ENCODE results near the gene CA12. TPM values are rescaled to one million over a fixed set of nuclear protein-coding genes. Genes with fewer than 3 reads are reported as not detected.
A peak's percentile ranks its signal among the peaks of the same experiment; 100 is the strongest.

Gene CA12
- total and polyA plus RNA-seq, 2 of the 8 experiments (the other 6 are each of a cell fraction or from before 2014, with no cell fraction given) = 4.7 to 4.9 TPM

- H2BK20ac ChIP-seq (ENCODE audit: low read length) = 0 out of 2 replicates have a peak overlapping the region, but pooled peaks have one; percentile 22
- no peaks in the 10 kb centered on the region for H4K20me1 ChIP-seq (replicated peaks in 1 of 2; ENCODE audit: control insufficient read depth in 1 of 2, insufficient read depth in 2 of 2, low read length in 2 of 2)
- no peak overlapping the region; a peak in 1 of 4 replicates for H3K4me2 ChIP-seq (ENCODE audit: insufficient read depth in 1 of 2, low read depth in 2 of 2, low read length in 2 of 2)
- H3K27me3 ChIP-seq (replicated peaks in 1 of 4; ENCODE audit: control insufficient read depth in 3 of 4, extremely low read depth in 1 of 4, insufficient read depth in 3 of 4, low read length in 3 of 4) = no peaks in the 10 kb centered on the region
- H4K8ac ChIP-seq (ENCODE audit: extremely low read depth, insufficient read depth, low read length) = no peak overlapping the region
- no peak for FAIRE-seq
- H4K91ac ChIP-seq (replicated peaks; ENCODE audit: insufficient read length, low read length) = no peak overlapping the region
- no peak overlapping the region for H3K56ac ChIP-seq (replicated peaks; ENCODE audit: insufficient read length, low read depth, low read length)
- H2BK12ac ChIP-seq (ENCODE audit: low read depth, low read length) = no peak overlapping the region
- H3K9ac ChIP-seq (replicated peaks in 1 of 4; ENCODE audit: extremely low read depth in 1 of 4, low read depth in 3 of 4, low read length in 3 of 4) = no peak overlapping the region
- H3K4ac ChIP-seq (replicated peaks; ENCODE audit: insufficient read length, low read depth, low read length) = no peak overlapping the region
- H3K27ac ChIP-seq (ENCODE audit: low read depth, low read length) = no peak overlapping the region
- H3K36me3 ChIP-seq (ENCODE audit: control insufficient read depth in 2 of 4, insufficient read depth in 4 of 4, low read length in 3 of 4) = no peaks in the 10 kb centered on the region
- H3K79me2 ChIP-seq (ENCODE audit: control insufficient read depth in 1 of 2, insufficient read depth in 2 of 2, low read length in 2 of 2) = no peaks in the 10 kb centered on the region
- no peaks in the 10 kb centered on the region for H3K79me1 ChIP-seq (ENCODE audit: low read depth, low read length)
- H2AFZ ChIP-seq (ENCODE audit: low read length) = no peak overlapping the region
- no peak overlapping the region for H2BK120ac ChIP-seq (replicated peaks; ENCODE audit: low read depth, low read length)
- no peak for TF ChIP-seq PHF8 (conservative IDR thresholded peaks at IDR 0.05; ENCODE audit: low read depth, low read length)
- TF ChIP-seq TEAD4 (IDR thresholded peaks at IDR 0.05; ENCODE audit: low read depth, low read length) = peak; percentile 42; the same call in 1 of the 2 replicates
- no peak for TF ChIP-seq SIRT6 (IDR thresholded peaks at IDR 0.05; ENCODE audit: low read length)
- TF ChIP-seq ATF2 (IDR thresholded peaks at IDR 0.05; ENCODE audit: low read length) = no peak
- TF ChIP-seq NANOG (IDR thresholded peaks at IDR 0.05; ENCODE audit: insufficient read depth, low read depth, low read length, poor library complexity, severe bottlenecking) = peak; percentile 9
- no peak for TF ChIP-seq SIN3A (conservative IDR thresholded peaks at IDR 0.05 in 1 of 2, IDR thresholded peaks at IDR 0.05 in 1 of 2; ENCODE audit: low read depth in 1 of 2, low read length in 2 of 2)
- no peak for TF ChIP-seq RBBP5 (IDR thresholded peaks at IDR 0.05; ENCODE audit: borderline replicate concordance, low read depth, low read length)
- TF ChIP-seq RAD21 (IDR thresholded peaks at IDR 0.05 in 1 of 2, conservative IDR thresholded peaks at IDR 0.05 in 1 of 2; ENCODE audit: low read depth in 2 of 2, low read length in 2 of 2) = peak in 1 of 2 experiments; percentile 7; a peak in 1 of 4 replicates
- H2BK5ac ChIP-seq (ENCODE audit: low read depth, low read length) = no peak overlapping the region
- H2AK5ac ChIP-seq (ENCODE audit: low read depth, low read length) = no peak overlapping the region
- H3K9me3 ChIP-seq (ENCODE audit: insufficient read depth in 2 of 2, low read depth in 1 of 2, low read length in 1 of 2) = no peaks in the 10 kb centered on the region
- H3K14ac ChIP-seq (ENCODE audit: insufficient read length) = no peak overlapping the region
- H3K4me1 ChIP-seq (replicated peaks in 1 of 4; ENCODE audit: control insufficient read depth in 3 of 4, insufficient read depth in 4 of 4, low read length in 3 of 4) = peaks cover 0 to 10% (median 3%) of the 10 kb centered on the region in 4 experiments; a peak in 5 of 7 replicates
- H3K18ac ChIP-seq (ENCODE audit: extremely low read depth, low read length) = no peak overlapping the region
- no peak overlapping the region for H3K23ac ChIP-seq (ENCODE audit: insufficient read length)
- H3K4me3 ChIP-seq (ENCODE audit: extremely low read depth in 1 of 4, insufficient read depth in 2 of 4, low read depth in 3 of 4, low read length in 4 of 4) = no peak overlapping the region
- H3K23me2 ChIP-seq (ENCODE audit: low read depth, low read length) = no peaks in the 10 kb centered on the region
- no peak overlapping the region for H2BK15ac ChIP-seq (ENCODE audit: low read length)
- H4K5ac ChIP-seq (ENCODE audit: insufficient read length, low read depth, low read length) = no peak overlapping the region
- 56% methylated on average over 4 of the region's 4 CpGs; no CpG with 5 or more reads in 1 of the 2 experiments for WGBS, 2 experiments (ENCODE audit: extremely low coverage in 1 of 2, insufficient coverage in 1 of 2, insufficient read length in 1 of 2, insufficient replicate concordance in 2 of 2, low coverage in 1 of 2, low lambda C conversion rate in 2 of 2, missing lambda C conversion rate in 1 of 2)
- no peak for DNase-seq (ENCODE audit: low read depth in 1 of 2, low spot score in 2 of 2)
- ChIA-PET CTCF (ENCODE audit: partially characterized antibody) (interaction anchor here (0.6 to 1.7 kb wide), 3 partner anchors 11 to 96 kb away, joined by 3 to 4 read pairs (median 4); partner anchors contain the start of gene CA12), POLR2A (ENCODE audit: partially characterized antibody) (interaction anchor here (0.9 kb wide), 1 partner anchor 9 kb away, joined by 3 read pairs; no protein-coding TSS in a partner anchor)
Measured at GRCh38 chr15:63370764-63371163, 10.9 kb downstream of the CA12 start.
